Measurements from ENCODE around the gene PDE4D. TPM values are rescaled to one million over a fixed set of nuclear protein-coding genes. Genes with fewer than 3 reads are reported as not detected.

Gene PDE4D
- total RNA-seq, 1 experiment from 2014 or later, result 2.4 TPM

GRCh38 chr5:59103303-59103702 is 790.2 kb downstream of the PDE4D start:
- Histone ChIP-seq H3K27me3 (ENCODE audit: control insufficient read depth, insufficient read depth, low read length) (no peaks in the 10 kb centered on the region), H3K36me3 (ENCODE audit: control insufficient read depth, insufficient read depth, low read length) (no peaks in the 10 kb centered on the region), H3K4me1 (ENCODE audit: control insufficient read depth, insufficient read depth, low read length) (no peaks in the 10 kb centered on the region), H3K4me3 (ENCODE audit: low read depth in 2 of 2, low read length in 2 of 2) (no peak overlapping the region), H3K27ac (ENCODE audit: low read length) (no peak overlapping the region), H3K9me3 (ENCODE audit: control insufficient read depth, insufficient read depth, low read depth, low read length) (no peaks in the 10 kb centered on the region)
- in situ Hi-C loops (cut with HindIII; ENCODE audit: low pct_unique_long_range_greater_than_20kb, low sequenced_read_pairs) (no loop called here), intact Hi-C loops (cut with micrococcal nuclease; ENCODE audit: unreplicated experiment) (no loop called here)
- DNase-seq (ENCODE audit: low read depth, low spot score) (no peak), ATAC-seq (no peak)
- TF ChIP-seq, protein P1, sequence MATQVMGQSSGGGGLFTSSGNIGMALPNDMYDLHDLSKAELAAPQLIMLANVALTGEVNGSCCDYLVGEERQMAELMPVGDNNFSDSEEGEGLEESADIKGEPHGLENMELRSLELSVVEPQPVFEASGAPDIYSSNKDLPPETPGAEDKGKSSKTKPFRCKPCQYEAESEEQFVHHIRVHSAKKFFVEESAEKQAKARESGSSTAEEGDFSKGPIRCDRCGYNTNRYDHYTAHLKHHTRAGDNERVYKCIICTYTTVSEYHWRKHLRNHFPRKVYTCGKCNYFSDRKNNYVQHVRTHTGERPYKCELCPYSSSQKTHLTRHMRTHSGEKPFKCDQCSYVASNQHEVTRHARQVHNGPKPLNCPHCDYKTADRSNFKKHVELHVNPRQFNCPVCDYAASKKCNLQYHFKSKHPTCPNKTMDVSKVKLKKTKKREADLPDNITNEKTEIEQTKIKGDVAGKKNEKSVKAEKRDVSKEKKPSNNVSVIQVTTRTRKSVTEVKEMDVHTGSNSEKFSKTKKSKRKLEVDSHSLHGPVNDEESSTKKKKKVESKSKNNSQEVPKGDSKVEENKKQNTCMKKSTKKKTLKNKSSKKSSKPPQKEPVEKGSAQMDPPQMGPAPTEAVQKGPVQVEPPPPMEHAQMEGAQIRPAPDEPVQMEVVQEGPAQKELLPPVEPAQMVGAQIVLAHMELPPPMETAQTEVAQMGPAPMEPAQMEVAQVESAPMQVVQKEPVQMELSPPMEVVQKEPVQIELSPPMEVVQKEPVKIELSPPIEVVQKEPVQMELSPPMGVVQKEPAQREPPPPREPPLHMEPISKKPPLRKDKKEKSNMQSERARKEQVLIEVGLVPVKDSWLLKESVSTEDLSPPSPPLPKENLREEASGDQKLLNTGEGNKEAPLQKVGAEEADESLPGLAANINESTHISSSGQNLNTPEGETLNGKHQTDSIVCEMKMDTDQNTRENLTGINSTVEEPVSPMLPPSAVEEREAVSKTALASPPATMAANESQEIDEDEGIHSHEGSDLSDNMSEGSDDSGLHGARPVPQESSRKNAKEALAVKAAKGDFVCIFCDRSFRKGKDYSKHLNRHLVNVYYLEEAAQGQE (IDR thresholded peaks at IDR 0.05; ENCODE audit: insufficient read depth in 1 of 2, low read depth in 2 of 2, low read length in 1 of 2), result no peak
- no peak for TF ChIP-seq POLR2AphosphoS5 (IDR thresholded peaks at IDR 0.05; ENCODE audit: low read depth, low read length)
- no peak for TF ChIP-seq SIN3A (IDR thresholded peaks at IDR 0.05; ENCODE audit: borderline replicate concordance, insufficient read depth, low read depth, low read length)
- TF ChIP-seq, protein P2, sequence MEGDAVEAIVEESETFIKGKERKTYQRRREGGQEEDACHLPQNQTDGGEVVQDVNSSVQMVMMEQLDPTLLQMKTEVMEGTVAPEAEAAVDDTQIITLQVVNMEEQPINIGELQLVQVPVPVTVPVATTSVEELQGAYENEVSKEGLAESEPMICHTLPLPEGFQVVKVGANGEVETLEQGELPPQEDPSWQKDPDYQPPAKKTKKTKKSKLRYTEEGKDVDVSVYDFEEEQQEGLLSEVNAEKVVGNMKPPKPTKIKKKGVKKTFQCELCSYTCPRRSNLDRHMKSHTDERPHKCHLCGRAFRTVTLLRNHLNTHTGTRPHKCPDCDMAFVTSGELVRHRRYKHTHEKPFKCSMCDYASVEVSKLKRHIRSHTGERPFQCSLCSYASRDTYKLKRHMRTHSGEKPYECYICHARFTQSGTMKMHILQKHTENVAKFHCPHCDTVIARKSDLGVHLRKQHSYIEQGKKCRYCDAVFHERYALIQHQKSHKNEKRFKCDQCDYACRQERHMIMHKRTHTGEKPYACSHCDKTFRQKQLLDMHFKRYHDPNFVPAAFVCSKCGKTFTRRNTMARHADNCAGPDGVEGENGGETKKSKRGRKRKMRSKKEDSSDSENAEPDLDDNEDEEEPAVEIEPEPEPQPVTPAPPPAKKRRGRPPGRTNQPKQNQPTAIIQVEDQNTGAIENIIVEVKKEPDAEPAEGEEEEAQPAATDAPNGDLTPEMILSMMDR (IDR thresholded peaks at IDR 0.05), result no peak
- no peak for TF ChIP-seq TCF7L2 (IDR thresholded peaks at IDR 0.05; ENCODE audit: low read depth, low read length)
- POLR2A ChIA-PET, result no interaction called here
- CTCF ChIA-PET, result no interaction called here
- BruUV-seq (replicated peaks), result no TSS peak

GRCh38 chr5:59102437-59102836 is 791.1 kb downstream of the PDE4D start:
- ATAC-seq (no peak), DNase-seq (ENCODE audit: low read depth, low spot score) (no peak)
- ChIA-PET CTCF (no interaction called here), POLR2A (no interaction called here)
- no peaks in the 10 kb centered on the region for H3K36me3 ChIP-seq (ENCODE audit: control insufficient read depth, insufficient read depth, low read length)
- H3K27ac ChIP-seq (ENCODE audit: low read length), result no peak overlapping the region
- no peaks in the 10 kb centered on the region for H3K4me1 ChIP-seq (ENCODE audit: control insufficient read depth, insufficient read depth, low read length)
- intact Hi-C loops (cut with micrococcal nuclease; ENCODE audit: unreplicated experiment) (no loop called here), in situ Hi-C loops (cut with HindIII; ENCODE audit: low pct_unique_long_range_greater_than_20kb, low sequenced_read_pairs) (no loop called here)
- TF ChIP-seq POLR2AphosphoS5 (IDR thresholded peaks at IDR 0.05; ENCODE audit: low read depth, low read length) (no peak), SIN3A (IDR thresholded peaks at IDR 0.05; ENCODE audit: borderline replicate concordance, insufficient read depth, low read depth, low read length) (no peak), TCF7L2 (IDR thresholded peaks at IDR 0.05; ENCODE audit: low read depth, low read length) (no peak)
- TF ChIP-seq, protein P1 (IDR thresholded peaks at IDR 0.05; ENCODE audit: insufficient read depth in 1 of 2, low read depth in 2 of 2, low read length in 1 of 2), result no peak
- TF ChIP-seq, protein P2 (IDR thresholded peaks at IDR 0.05), result no peak
- no peaks in the 10 kb centered on the region for H3K27me3 ChIP-seq (ENCODE audit: control insufficient read depth, insufficient read depth, low read length)
- H3K4me3 ChIP-seq (ENCODE audit: low read depth in 2 of 2, low read length in 2 of 2), result no peak overlapping the region
- no peaks in the 10 kb centered on the region for H3K9me3 ChIP-seq (ENCODE audit: control insufficient read depth, insufficient read depth, low read depth, low read length)
- BruUV-seq (replicated peaks), result no TSS peak
